ENCODE results near the gene FOXO3.

GRCh38 chr6:108712946-108713345 is 152.2 kb downstream of the FOXO3 start:
- TF ChIP-seq CTCF (conservative IDR thresholded peaks at IDR 0.05 in 1 of 2, IDR thresholded peaks at IDR 0.05 in 1 of 2; ENCODE audit: extremely low read depth in 1 of 2, insufficient read depth in 1 of 2, low read depth in 1 of 2, low read length in 2 of 2) = no peak
- no peak for TF ChIP-seq EZH2 (IDR thresholded peaks at IDR 0.05; ENCODE audit: borderline replicate concordance, low read length)

All from mammary epithelial cell (primary cell).